Aorta (tissue), 5 donors: ENCODE data around the gene RNF223. TPM values are rescaled to one million over a fixed set of nuclear protein-coding genes. Genes with fewer than 3 reads are reported as not detected.
"Not testable (repeated sequence)": the region's sequence is repeated elsewhere in the genome, so short reads cannot be mapped to it uniquely, and the experiment has no call there.

ENCODE experiments used
- ATAC-seq: fragments of 200-7000 bp; cut with Tn5 transposase; one replicate; pipeline ENCODE4 v1.9.1; 2022; ENCODE audit warnings: moderate library complexity; ENCODE audit not compliant: low FRiP score
- DNase-seq, 2 donors: peaks; one replicate each; pipeline ENCODE4 v3.0.0-alpha.2; 2020
- H3K27ac ChIP-seq, 2 donors: one replicate each; pipeline ENCODE4 v1.5.1; 2013; ENCODE audit warnings: low read length in 2 of 2, mild to moderate bottlenecking in 2 of 2, moderate library complexity in 2 of 2, control low read depth in 1 of 2, inconsistent platforms in 1 of 2, low read depth in 1 of 2
- H3K27me3 ChIP-seq, 2 donors: one replicate each; pipeline ENCODE4 v1.6.1; 2013; ENCODE audit warnings: control low read depth in 1 of 2, low read length in 1 of 2, mild to moderate bottlenecking in 1 of 2, moderate library complexity in 1 of 2; ENCODE audit not compliant: insufficient read depth in 2 of 2, control insufficient read depth in 1 of 2
- H3K36me3 ChIP-seq, 2 donors: one replicate each; pipeline ENCODE4 v1.6.1; 2013; ENCODE audit warnings: control low read depth in 1 of 2, low read length in 1 of 2, mild to moderate bottlenecking in 1 of 2; ENCODE audit not compliant: insufficient read depth in 2 of 2, control insufficient read depth in 1 of 2
- H3K4me1 ChIP-seq, 2 donors: one replicate each; pipeline ENCODE4 v1.6.1; 2013; ENCODE audit warnings: low read length in 2 of 2, control low read depth in 1 of 2, mild to moderate bottlenecking in 1 of 2, moderate library complexity in 1 of 2; ENCODE audit not compliant: insufficient read depth in 2 of 2, control insufficient read depth in 1 of 2
- H3K4me3 ChIP-seq, 2 donors: one replicate each; pipeline ENCODE4 v1.5.1; 2013; ENCODE audit warnings: low read length in 2 of 2, control low read depth in 1 of 2, mild to moderate bottlenecking in 1 of 2
- H3K9me3 ChIP-seq: one replicate; pipeline ENCODE4 v1.6.1; 2013; ENCODE audit warnings: mild to moderate bottlenecking, low read length; ENCODE audit not compliant: control insufficient read depth
- WGBS, 2 donors: extraction: QIAGEN DNeasy Blood & Tissue Kit; methylation state at CpG; one replicate each; pipeline ENCODE4 v1.1.7; 2013; 5-methylcytosine and 5-hydroxymethylcytosine counted together
- intact Hi-C, 2 donors: fragments of 100-400 bp; cut with DNase I; formaldehyde crosslinking; loops; one replicate each; pipeline versions ENCODE4 v1.14.2 to v1.15.0; 2022
- polyA plus RNA-seq, 2 donors: library from polyadenylated mRNA; stranded (reverse); fragments of 200-250 nt; gene quantifications; one replicate each; pipeline ENCODE4 v1.2.3, GENCODE V29; 2013
- total RNA-seq, 2 donors: library from RNA; stranded (reverse); fragmentation: NEBNext Ultra II Directional; extraction: Animal tissue kit (Norgen Biotek cat#: 25700); gene quantifications; one replicate each; pipeline ENCODE4 v1.2.1, GENCODE V29; 2021
- donor health status: healthy with polysubstance abuse.
- donor health status: Bipolar disorder and iron deficiency.
- donor health status: DM: no; HTN: no; CAD: no.
- donor health status: DM: no; HTN: no; CAD: no.
- donor health status: DM: yes; HTN: yes; CAD: no.

RNF223 gene
- total and polyA plus RNA-seq, 4 donors: not detected

- no peaks in the 10 kb centered on the region for H3K36me3 ChIP-seq
- DNase-seq: no peak
- ATAC-seq: no peak
- no peaks in the 10 kb centered on the region for H3K4me1 ChIP-seq
- 10 to 15% methylated on average over 51 to 71 of the region's 71 CpGs for WGBS, 2 donors
- H3K4me3 ChIP-seq: no peak overlapping the region
- H3K9me3 ChIP-seq: no peaks in the 10 kb centered on the region
- no peak overlapping the region for H3K27ac ChIP-seq
- intact Hi-C loops: no loop called here
- H3K27me3 ChIP-seq: no peaks in the 10 kb centered on the region
Measured at GRCh38 chr1:1033731-1034438, 40.2 kb downstream of the RNF223 start.

GRCh38 chr1:1033009-1033587 lies 41.0 kb downstream of the RNF223 start:
- WGBS, 2 donors: 1% methylated on average over 22 to 73 of the region's 73 CpGs
- DNase-seq (peak; percentile 76 to 92), ATAC-seq (peak; percentile 71)
- Histone ChIP-seq H3K36me3 (no peaks in the 10 kb centered on the region), H3K4me3 (peak overlapping the region; percentile 42 to 56), H3K9me3 (no peaks in the 10 kb centered on the region), H3K27ac (no peak overlapping the region), H3K4me1 (no peaks in the 10 kb centered on the region), H3K27me3 (no peaks in the 10 kb centered on the region)
- intact Hi-C loops: no loop called here

GRCh38 chr1:1032424-1032823 lies 41.7 kb downstream of the RNF223 start:
- Histone ChIP-seq H3K4me3 (no peak overlapping the region), H3K9me3 (no peaks in the 10 kb centered on the region), H3K27me3 (no peaks in the 10 kb centered on the region), H3K36me3 (no peaks in the 10 kb centered on the region), H3K4me1 (no peaks in the 10 kb centered on the region), H3K27ac (no peak overlapping the region)
- 44% methylated on average over 16 of the region's 16 CpGs for WGBS, 2 donors
- intact Hi-C loops: no loop called here
- DNase-seq (no peak), ATAC-seq (no peak)

GRCh38 chr1:1031659-1032235 lies 42.4 kb downstream of the RNF223 start:
- no peaks in the 10 kb centered on the region for H3K27me3 ChIP-seq
- WGBS, 2 donors: 86 to 93% methylated on average over 11 of the region's 11 CpGs
- H3K27ac ChIP-seq: no peak overlapping the region
- no peaks in the 10 kb centered on the region for H3K36me3 ChIP-seq
- ATAC-seq (no peak), DNase-seq (no peak)
- H3K4me1 ChIP-seq: no peaks in the 10 kb centered on the region
- no peak overlapping the region for H3K4me3 ChIP-seq
- intact Hi-C loops: no loop called here
- H3K9me3 ChIP-seq: no peaks in the 10 kb centered on the region

- H3K4me3 ChIP-seq, H3K9me3 ChIP-seq, H3K4me1 ChIP-seq, DNase-seq, ATAC-seq, intact Hi-C loops, H3K27me3 ChIP-seq, H3K27ac ChIP-seq, H3K36me3 ChIP-seq: not testable (repeated sequence)
- 74 to 93% methylated on average over 7 of the region's 7 CpGs for WGBS, 2 donors
Measured at GRCh38 chr1:1030867-1031658, 43.0 kb downstream of the RNF223 start.

GRCh38 chr1:1027791-1028190 lies 46.3 kb downstream of the RNF223 start:
- WGBS, 2 donors: 85 to 88% methylated on average over 17 of the region's 17 CpGs
- no peak for DNase-seq
- intact Hi-C loops: no loop called here

GRCh38 chr1:1026599-1027413 lies 47.3 kb downstream of the RNF223 start:
- DNase-seq (no peak), ATAC-seq (no peak)
- Histone ChIP-seq H3K4me1 (no peaks in the 10 kb centered on the region), H3K9me3 (no peaks in the 10 kb centered on the region), H3K27me3 (no peaks in the 10 kb centered on the region), H3K36me3 (no peaks in the 10 kb centered on the region), H3K4me3 (no peak overlapping the region), H3K27ac (no peak overlapping the region)
- WGBS, 2 donors: 80 to 83% methylated on average over 21 of the region's 21 CpGs
- intact Hi-C loops: no loop called here

More at GRCh38 chr1:1027791-1028190, 46.3 kb downstream of the RNF223 start:
- H3K9me3 ChIP-seq: no peaks in the 10 kb centered on the region
- no peaks in the 10 kb centered on the region for H3K27me3 ChIP-seq
- H3K36me3 ChIP-seq: no peaks in the 10 kb centered on the region
- no peaks in the 10 kb centered on the region for H3K4me1 ChIP-seq
- no peak overlapping the region for H3K4me3 ChIP-seq
- ATAC-seq: no peak
- no peak overlapping the region for H3K27ac ChIP-seq

GRCh38 chr1:1025730-1026129 lies 48.4 kb downstream of the RNF223 start:
- intact Hi-C loops: no loop called here
- Histone ChIP-seq H3K27me3 (no peaks in the 10 kb centered on the region), H3K9me3 (no peaks in the 10 kb centered on the region), H3K4me1 (no peaks in the 10 kb centered on the region), H3K36me3 (no peaks in the 10 kb centered on the region), H3K4me3 (no peak overlapping the region), H3K27ac (no peak overlapping the region)
- DNase-seq (no peak), ATAC-seq (no peak)
- 88 to 94% methylated on average over 9 to 10 of the region's 10 CpGs for WGBS, 2 donors
